SU-DHL-6 (cell line): ENCODE results near the gene METTL17.
"Not testable (repeated sequence)": the region's sequence is repeated elsewhere in the genome, so short reads cannot be mapped to it uniquely, and the experiment has no call there.

Experiments
- H2AFZ ChIP-seq: fragments of 200-600 bp; sonication (generic); 2 replicates; pipeline ENCODE4 v1.6.1; 2014; ENCODE audit warnings: low read depth, mild to moderate bottlenecking, moderate library complexity, mixed read lengths, antibody characterized with exemption, low read length; ENCODE audit not compliant: severe bottlenecking
- H3F3A ChIP-seq: fragments of 200-600 bp; shearing (Covaris generic); 2 replicates; pipeline ENCODE4 v1.6.0; 2016; ENCODE audit warnings: antibody characterized with exemption, mild to moderate bottlenecking; ENCODE audit not compliant: insufficient read depth
- H3K27ac ChIP-seq: fragments of 200-600 bp; sonication (generic); 2 replicates; pipeline ENCODE4 v1.5.1; 2016; ENCODE audit warnings: low read depth, mild to moderate bottlenecking, low read length, moderate library complexity, mixed read lengths
- H3K27me3 ChIP-seq: fragments of 200-600 bp; sonication (generic), shearing (Covaris generic); 2 replicates; pipeline ENCODE4 v1.6.0; 2014; ENCODE audit warnings: mild to moderate bottlenecking, low read length
- H3K36me3 ChIP-seq: fragments of 200-600 bp; sonication (generic); 2 replicates; pipeline ENCODE4 v1.6.1; 2014; ENCODE audit warnings: mild to moderate bottlenecking, low read length, mixed read lengths
- H3K4me2 ChIP-seq: fragments of 300-600, 200-600 bp; shearing (Covaris generic), sonication (generic); 2 replicates; pipeline ENCODE4 v1.6.0; 2014; ENCODE audit warnings: low read length, low read depth, mild to moderate bottlenecking; ENCODE audit not compliant: poor library complexity, severe bottlenecking
- H3K4me3 ChIP-seq: fragments of 200-600 bp; sonication (generic); 2 replicates; pipeline ENCODE4 v1.5.1; 2014; ENCODE audit warnings: antibody characterized with exemption, low read length, mild to moderate bottlenecking, mixed read lengths; ENCODE audit not compliant: insufficient read depth, poor library complexity, severe bottlenecking
- H3K79me2 ChIP-seq: fragments of 200-600 bp; sonication (generic); 2 replicates; pipeline ENCODE4 v1.6.1; 2014; ENCODE audit warnings: mild to moderate bottlenecking, low read length, moderate library complexity; ENCODE audit not compliant: insufficient read depth
- H3K9ac ChIP-seq: fragments of 200-600 bp; sonication (generic); 2 replicates; pipeline ENCODE4 v1.7.0; 2014; ENCODE audit warnings: mild to moderate bottlenecking, low read length
- H3K9me2 ChIP-seq: fragments of 200-600 bp; sonication (generic); replicated peaks from 2 replicates; pipeline ENCODE4 v1.6.1; 2014; ENCODE audit warnings: low read length; ENCODE audit not compliant: insufficient read depth
- H3K9me3 ChIP-seq: fragments of 200-600 bp; sonication (generic); 2 replicates; pipeline ENCODE4 v1.6.1; 2014; ENCODE audit warnings: low read length, mixed read lengths; ENCODE audit not compliant: insufficient read depth
- H4K20me1 ChIP-seq: fragments of 200-600 bp; sonication (generic); 2 replicates; pipeline ENCODE4 v1.6.1; 2014; ENCODE audit warnings: low read depth, mild to moderate bottlenecking, antibody characterized with exemption, low read length, moderate library complexity, mixed read lengths
- CTCF ChIP-seq: fragments of 200-600 bp; sonication (generic); IDR thresholded peaks from one replicate; pipeline ENCODE4 v1.5.1; 2017; ENCODE audit warnings: antibody characterized with exemption, mild to moderate bottlenecking, low read length, moderate library complexity; ENCODE audit not compliant: insufficient read depth, poor library complexity, severe bottlenecking
- EZH2phosphoT487 ChIP-seq: fragments of 200-600 bp; sonication (generic), shearing (Covaris generic); conservative IDR thresholded peaks from 2 replicates; pipeline ENCODE4 v1.6.1; 2018; ENCODE audit warnings: mild to moderate bottlenecking, antibody characterized with exemption, low read length, moderate library complexity, mixed read lengths

The METTL17 gene

GRCh38 chr14:20999591-20999990, 9.8 kb downstream of the METTL17 start:
- H2AFZ ChIP-seq, result no peak overlapping the region
- H3F3A ChIP-seq, result no peaks in the 10 kb centered on the region
- no peaks in the 10 kb centered on the region for H4K20me1 ChIP-seq
- H3K4me3 ChIP-seq, result no peak overlapping the region
- H3K9me2 ChIP-seq, result no peaks in the 10 kb centered on the region
- H3K9me3 ChIP-seq, result no peaks in the 10 kb centered on the region
- H3K27ac ChIP-seq, result no peak overlapping the region
- no peak overlapping the region for H3K9ac ChIP-seq
- H3K79me2 ChIP-seq, result no peaks in the 10 kb centered on the region
- no peak for TF ChIP-seq EZH2phosphoT487
- TF ChIP-seq CTCF, result no peak
- H3K36me3 ChIP-seq, result peaks cover under 1% of the 10 kb centered on the region; the same call in 1 of the 2 replicates
- no peaks in the 10 kb centered on the region for H3K27me3 ChIP-seq
- H3K4me2 ChIP-seq, result no peak overlapping the region

- Histone ChIP-seq H3K36me3 (no peaks in the 10 kb centered on the region), H3K27me3 (no peaks in the 10 kb centered on the region), H3K4me2 (no peak overlapping the region), H3F3A (no peaks in the 10 kb centered on the region), H3K9me2 (no peaks in the 10 kb centered on the region), H3K79me2 (no peaks in the 10 kb centered on the region), H2AFZ (no peak overlapping the region), H3K4me3 (no peak overlapping the region), H3K9ac (no peak overlapping the region), H4K20me1 (no peaks in the 10 kb centered on the region), H3K9me3 (no peaks in the 10 kb centered on the region), H3K27ac (no peak overlapping the region)
- TF ChIP-seq EZH2phosphoT487, result no peak
- TF ChIP-seq CTCF, result no peak
Measured at GRCh38 chr14:21001218-21001617, 11.4 kb downstream of the METTL17 start.

- no peak for TF ChIP-seq EZH2phosphoT487
- H3K9ac ChIP-seq, result no peak overlapping the region
- H3K27me3 ChIP-seq, result no peaks in the 10 kb centered on the region
- H3K79me2 ChIP-seq, result no peaks in the 10 kb centered on the region
- H3K4me3 ChIP-seq, result no peak overlapping the region
- no peak overlapping the region for H3K4me2 ChIP-seq
- H3K27ac ChIP-seq, result no peak overlapping the region
- H3F3A ChIP-seq, result no peaks in the 10 kb centered on the region
- no peaks in the 10 kb centered on the region for H3K9me3 ChIP-seq
- no peak overlapping the region for H2AFZ ChIP-seq
- no peaks in the 10 kb centered on the region for H4K20me1 ChIP-seq
- H3K36me3 ChIP-seq, result no peaks in the 10 kb centered on the region
- H3K9me2 ChIP-seq, result no peaks in the 10 kb centered on the region
Measured at GRCh38 chr14:21003788-21004346, 14.1 kb downstream of the METTL17 start.

GRCh38 chr14:21009721-21010120, 19.9 kb downstream of the METTL17 start:
- H4K20me1 ChIP-seq, H2AFZ ChIP-seq, H3K9me2 ChIP-seq, H3K4me3 ChIP-seq, H3K36me3 ChIP-seq, H3K27me3 ChIP-seq, H3K9ac ChIP-seq, H3K9me3 ChIP-seq, H3K27ac ChIP-seq, H3K79me2 ChIP-seq, H3F3A ChIP-seq, H3K4me2 ChIP-seq: not testable (repeated sequence)
